HEK293 (cell line): Measurements from ENCODE around the gene KIF3B.
A peak's percentile ranks its signal among the peaks of the same experiment; 100 is the strongest.

Source experiments
- BCL6B ChIP-seq: fragments of 450-650 bp; formaldehyde crosslinking; IDR thresholded peaks from 2 replicates; pipeline ENCODE4 v1.5.1; 2017; ENCODE audit warnings: missing biosample characterization, missing genetic modification characterization
- PRDM4 ChIP-seq: fragments of 450-650 bp; formaldehyde crosslinking; IDR thresholded peaks from 2 replicates; pipeline ENCODE4 v1.5.1; 2017; ENCODE audit warnings: missing biosample characterization, missing genetic modification characterization
- REPIN1 ChIP-seq: fragments of 450-650 bp; formaldehyde crosslinking; IDR thresholded peaks from 2 replicates; pipeline ENCODE4 v1.5.1; 2017; ENCODE audit warnings: missing biosample characterization, missing genetic modification characterization, low read depth
- ZBTB21 ChIP-seq: fragments of 450-650 bp; formaldehyde crosslinking; IDR thresholded peaks from 2 replicates; pipeline ENCODE4 v1.5.1; 2017; ENCODE audit warnings: missing biosample characterization, missing genetic modification characterization
- ZBTB48 ChIP-seq: fragments of 450-650 bp; formaldehyde crosslinking; IDR thresholded peaks from 2 replicates; pipeline ENCODE4 v1.5.1; 2016; ENCODE audit warnings: missing biosample characterization, missing genetic modification characterization
- ZEB2 ChIP-seq: fragments of 450-650 bp; formaldehyde crosslinking; IDR thresholded peaks from 2 replicates; pipeline ENCODE4 v1.5.1; 2016; ENCODE audit warnings: missing biosample characterization, missing genetic modification characterization
- ZNF121 ChIP-seq: fragments of 450-650 bp; formaldehyde crosslinking; IDR thresholded peaks from 2 replicates; pipeline ENCODE4 v1.5.1; 2016; ENCODE audit warnings: missing biosample characterization, missing genetic modification characterization
- ZNF140 ChIP-seq: fragments of 450-650 bp; formaldehyde crosslinking; IDR thresholded peaks from 2 replicates; pipeline ENCODE4 v1.5.1; 2016; ENCODE audit warnings: missing biosample characterization, missing genetic modification characterization
- ZNF184 ChIP-seq: fragments of 450-650 bp; IDR thresholded peaks from 2 replicates; pipeline ENCODE4 v1.5.1; 2018; ENCODE audit warnings: missing biosample characterization, mild to moderate bottlenecking, missing genetic modification characterization
- ZNF223 ChIP-seq: fragments of 450-650 bp; formaldehyde crosslinking; IDR thresholded peaks from 2 replicates; pipeline ENCODE4 v1.5.1; 2016; ENCODE audit warnings: missing biosample characterization, missing genetic modification characterization
- ZNF311 ChIP-seq: fragments of 450-650 bp; formaldehyde crosslinking; IDR thresholded peaks from 2 replicates; pipeline ENCODE4 v1.5.1; 2017; ENCODE audit warnings: missing biosample characterization, missing genetic modification characterization, borderline replicate concordance
- ZNF37A ChIP-seq: fragments of 450-650 bp; IDR thresholded peaks from 2 replicates; pipeline ENCODE4 v1.5.1; 2018; ENCODE audit warnings: missing biosample characterization, missing genetic modification characterization
- ZNF558 ChIP-seq: fragments of 450-650 bp; formaldehyde crosslinking; IDR thresholded peaks from 2 replicates; pipeline ENCODE4 v1.5.1; 2016; ENCODE audit warnings: missing biosample characterization, missing genetic modification characterization
- ZNF560 ChIP-seq: fragments of 450-650 bp; formaldehyde crosslinking; IDR thresholded peaks from 2 replicates; pipeline ENCODE4 v1.5.1; 2017; ENCODE audit warnings: missing biosample characterization, missing genetic modification characterization, borderline replicate concordance
- ZNF561 ChIP-seq: fragments of 450-650 bp; IDR thresholded peaks from 2 replicates; pipeline ENCODE4 v1.5.1; 2018; ENCODE audit warnings: missing biosample characterization, missing genetic modification characterization, borderline replicate concordance
- ZNF623 ChIP-seq: fragments of 450-650 bp; formaldehyde crosslinking; IDR thresholded peaks from 2 replicates; pipeline ENCODE4 v1.5.1; 2016; ENCODE audit warnings: missing biosample characterization, missing genetic modification characterization
- ZNF76 ChIP-seq: fragments of 450-650 bp; formaldehyde crosslinking; IDR thresholded peaks from 2 replicates; pipeline ENCODE4; 2016; ENCODE audit warnings: low read depth, missing biosample characterization, missing genetic modification characterization, borderline replicate concordance
- TF ChIP-seq, protein P1 (sequence below): fragments of 450-650 bp; formaldehyde crosslinking; optimal IDR thresholded peaks from 2 replicates; pipeline ENCODE3; 2016; ENCODE audit warnings: missing biosample characterization, mild to moderate bottlenecking, missing genetic modification characterization
- TF ChIP-seq, protein P2 (sequence below): sonication (generic); formaldehyde crosslinking; IDR thresholded peaks from 2 replicates; pipeline ENCODE4 v1.8.1; 2022; ENCODE audit warnings: mild to moderate bottlenecking, moderate library complexity, missing genetic modification reagents
- TF ChIP-seq, protein P3 (sequence below): fragments of 450-650 bp; formaldehyde crosslinking; IDR thresholded peaks from 2 replicates; pipeline ENCODE4 v1.5.1; 2016; ENCODE audit warnings: missing biosample characterization, missing genetic modification characterization
- TF ChIP-seq, protein P4 (sequence below): fragments of 450-650 bp; formaldehyde crosslinking; IDR thresholded peaks from 2 replicates; pipeline ENCODE4 v1.5.1; 2016; ENCODE audit warnings: missing biosample characterization, missing genetic modification characterization, borderline replicate concordance
- TF ChIP-seq, protein P5 (sequence below): fragments of 450-650 bp; formaldehyde crosslinking; IDR thresholded peaks from 2 replicates; pipeline ENCODE4 v1.5.1; 2016; ENCODE audit warnings: missing biosample characterization, missing genetic modification characterization, borderline replicate concordance

Gene KIF3B

DNA sequence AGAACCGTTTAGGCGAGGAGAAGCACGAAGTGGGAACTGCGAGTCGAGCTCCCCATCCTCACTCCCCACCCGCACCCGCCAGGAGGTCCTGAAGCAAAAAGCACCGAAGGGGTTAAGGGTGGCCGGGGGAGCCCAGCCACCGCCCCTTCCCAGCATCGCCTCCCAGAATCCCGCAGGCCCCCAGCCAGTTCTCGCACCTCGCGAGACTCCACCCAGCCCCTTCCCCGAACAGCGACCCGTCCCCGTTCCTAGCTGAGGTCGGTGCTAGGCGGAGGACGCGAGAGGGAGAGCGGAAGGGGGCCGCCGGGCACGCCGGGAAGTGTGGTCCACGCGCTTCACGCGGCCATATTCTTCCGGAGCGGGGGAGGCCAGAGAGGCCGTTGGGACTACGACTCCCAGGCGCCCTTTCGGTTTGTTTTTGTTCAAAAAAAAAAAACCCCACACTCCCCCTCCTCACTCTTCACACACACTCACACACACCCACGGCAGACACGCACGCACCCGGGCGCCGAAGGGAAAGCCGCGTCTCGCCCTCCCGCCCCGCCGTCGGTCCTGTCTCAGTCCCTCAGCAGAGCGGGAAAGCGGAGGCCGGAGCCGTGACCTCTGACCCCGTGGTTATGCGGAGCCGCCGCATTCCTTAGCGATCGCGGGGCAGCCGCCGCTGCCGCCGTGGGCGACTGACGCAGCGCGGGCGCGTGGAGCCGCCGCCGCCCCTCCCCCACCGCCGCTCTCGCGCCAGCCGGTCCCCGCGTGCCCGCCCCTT is 80.6 kb downstream of the KIF3B start, which contains the start of gene ASXL1 (continued):
- TF ChIP-seq, protein P1, sequence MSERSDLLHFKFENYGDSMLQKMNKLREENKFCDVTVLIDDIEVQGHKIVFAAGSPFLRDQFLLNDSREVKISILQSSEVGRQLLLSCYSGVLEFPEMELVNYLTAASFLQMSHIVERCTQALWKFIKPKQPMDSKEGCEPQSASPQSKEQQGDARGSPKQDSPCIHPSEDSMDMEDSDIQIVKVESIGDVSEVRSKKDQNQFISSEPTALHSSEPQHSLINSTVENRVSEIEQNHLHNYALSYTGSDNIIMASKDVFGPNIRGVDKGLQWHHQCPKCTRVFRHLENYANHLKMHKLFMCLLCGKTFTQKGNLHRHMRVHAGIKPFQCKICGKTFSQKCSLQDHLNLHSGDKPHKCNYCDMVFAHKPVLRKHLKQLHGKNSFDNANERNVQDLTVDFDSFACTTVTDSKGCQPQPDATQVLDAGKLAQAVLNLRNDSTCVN (tag by site-specific recombination), result peak; percentile 86
- TF ChIP-seq ZBTB48 (tag by site-specific recombination) (peak; percentile 52; the same call in 1 of the 2 replicates), ZEB2 (tag by site-specific recombination) (peak; percentile 98), ZNF623 (tag by site-specific recombination) (0 out of 2 replicates have a peak, but pooled peaks have one; percentile 19), ZNF223 (no peak), ZNF184 (tag by site-specific recombination) (peak; percentile 18; the same call in 1 of the 2 replicates), ZNF561 (tag by site-specific recombination) (peak; percentile 54), ZBTB21 (tag by site-specific recombination) (no peak), ZNF311 (no peak), ZNF121 (no peak), ZNF76 (peak; percentile 99), ZNF558 (no peak), PRDM4 (tag by site-specific recombination) (peak; percentile 66), REPIN1 (tag by site-specific recombination) (no peak), BCL6B (tag by site-specific recombination) (no peak), ZNF140 (tag by site-specific recombination) (no peak), ZNF560 (tag by site-specific recombination) (no peak), ZNF37A (no peak)
- TF ChIP-seq, protein P2, sequence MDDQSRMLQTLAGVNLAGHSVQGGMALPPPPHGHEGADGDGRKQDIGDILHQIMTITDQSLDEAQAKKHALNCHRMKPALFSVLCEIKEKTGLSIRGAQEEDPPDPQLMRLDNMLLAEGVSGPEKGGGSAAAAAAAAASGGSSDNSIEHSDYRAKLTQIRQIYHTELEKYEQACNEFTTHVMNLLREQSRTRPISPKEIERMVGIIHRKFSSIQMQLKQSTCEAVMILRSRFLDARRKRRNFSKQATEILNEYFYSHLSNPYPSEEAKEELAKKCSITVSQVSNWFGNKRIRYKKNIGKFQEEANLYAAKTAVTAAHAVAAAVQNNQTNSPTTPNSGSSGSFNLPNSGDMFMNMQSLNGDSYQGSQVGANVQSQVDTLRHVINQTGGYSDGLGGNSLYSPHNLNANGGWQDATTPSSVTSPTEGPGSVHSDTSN, result peak; percentile 61; the same call in 1 of the 2 replicates
- TF ChIP-seq, protein P3, sequence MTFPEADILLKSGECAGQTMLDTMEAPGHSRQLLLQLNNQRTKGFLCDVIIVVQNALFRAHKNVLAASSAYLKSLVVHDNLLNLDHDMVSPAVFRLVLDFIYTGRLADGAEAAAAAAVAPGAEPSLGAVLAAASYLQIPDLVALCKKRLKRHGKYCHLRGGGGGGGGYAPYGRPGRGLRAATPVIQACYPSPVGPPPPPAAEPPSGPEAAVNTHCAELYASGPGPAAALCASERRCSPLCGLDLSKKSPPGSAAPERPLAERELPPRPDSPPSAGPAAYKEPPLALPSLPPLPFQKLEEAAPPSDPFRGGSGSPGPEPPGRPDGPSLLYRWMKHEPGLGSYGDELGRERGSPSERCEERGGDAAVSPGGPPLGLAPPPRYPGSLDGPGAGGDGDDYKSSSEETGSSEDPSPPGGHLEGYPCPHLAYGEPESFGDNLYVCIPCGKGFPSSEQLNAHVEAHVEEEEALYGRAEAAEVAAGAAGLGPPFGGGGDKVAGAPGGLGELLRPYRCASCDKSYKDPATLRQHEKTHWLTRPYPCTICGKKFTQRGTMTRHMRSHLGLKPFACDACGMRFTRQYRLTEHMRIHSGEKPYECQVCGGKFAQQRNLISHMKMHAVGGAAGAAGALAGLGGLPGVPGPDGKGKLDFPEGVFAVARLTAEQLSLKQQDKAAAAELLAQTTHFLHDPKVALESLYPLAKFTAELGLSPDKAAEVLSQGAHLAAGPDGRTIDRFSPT (tag by site-specific recombination), result no peak
- TF ChIP-seq, protein P4, sequence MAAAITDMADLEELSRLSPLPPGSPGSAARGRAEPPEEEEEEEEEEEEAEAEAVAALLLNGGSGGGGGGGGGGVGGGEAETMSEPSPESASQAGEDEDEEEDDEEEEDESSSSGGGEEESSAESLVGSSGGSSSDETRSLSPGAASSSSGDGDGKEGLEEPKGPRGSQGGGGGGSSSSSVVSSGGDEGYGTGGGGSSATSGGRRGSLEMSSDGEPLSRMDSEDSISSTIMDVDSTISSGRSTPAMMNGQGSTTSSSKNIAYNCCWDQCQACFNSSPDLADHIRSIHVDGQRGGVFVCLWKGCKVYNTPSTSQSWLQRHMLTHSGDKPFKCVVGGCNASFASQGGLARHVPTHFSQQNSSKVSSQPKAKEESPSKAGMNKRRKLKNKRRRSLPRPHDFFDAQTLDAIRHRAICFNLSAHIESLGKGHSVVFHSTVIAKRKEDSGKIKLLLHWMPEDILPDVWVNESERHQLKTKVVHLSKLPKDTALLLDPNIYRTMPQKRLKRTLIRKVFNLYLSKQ (tag by site-specific recombination), result no peak
- TF ChIP-seq, protein P5, sequence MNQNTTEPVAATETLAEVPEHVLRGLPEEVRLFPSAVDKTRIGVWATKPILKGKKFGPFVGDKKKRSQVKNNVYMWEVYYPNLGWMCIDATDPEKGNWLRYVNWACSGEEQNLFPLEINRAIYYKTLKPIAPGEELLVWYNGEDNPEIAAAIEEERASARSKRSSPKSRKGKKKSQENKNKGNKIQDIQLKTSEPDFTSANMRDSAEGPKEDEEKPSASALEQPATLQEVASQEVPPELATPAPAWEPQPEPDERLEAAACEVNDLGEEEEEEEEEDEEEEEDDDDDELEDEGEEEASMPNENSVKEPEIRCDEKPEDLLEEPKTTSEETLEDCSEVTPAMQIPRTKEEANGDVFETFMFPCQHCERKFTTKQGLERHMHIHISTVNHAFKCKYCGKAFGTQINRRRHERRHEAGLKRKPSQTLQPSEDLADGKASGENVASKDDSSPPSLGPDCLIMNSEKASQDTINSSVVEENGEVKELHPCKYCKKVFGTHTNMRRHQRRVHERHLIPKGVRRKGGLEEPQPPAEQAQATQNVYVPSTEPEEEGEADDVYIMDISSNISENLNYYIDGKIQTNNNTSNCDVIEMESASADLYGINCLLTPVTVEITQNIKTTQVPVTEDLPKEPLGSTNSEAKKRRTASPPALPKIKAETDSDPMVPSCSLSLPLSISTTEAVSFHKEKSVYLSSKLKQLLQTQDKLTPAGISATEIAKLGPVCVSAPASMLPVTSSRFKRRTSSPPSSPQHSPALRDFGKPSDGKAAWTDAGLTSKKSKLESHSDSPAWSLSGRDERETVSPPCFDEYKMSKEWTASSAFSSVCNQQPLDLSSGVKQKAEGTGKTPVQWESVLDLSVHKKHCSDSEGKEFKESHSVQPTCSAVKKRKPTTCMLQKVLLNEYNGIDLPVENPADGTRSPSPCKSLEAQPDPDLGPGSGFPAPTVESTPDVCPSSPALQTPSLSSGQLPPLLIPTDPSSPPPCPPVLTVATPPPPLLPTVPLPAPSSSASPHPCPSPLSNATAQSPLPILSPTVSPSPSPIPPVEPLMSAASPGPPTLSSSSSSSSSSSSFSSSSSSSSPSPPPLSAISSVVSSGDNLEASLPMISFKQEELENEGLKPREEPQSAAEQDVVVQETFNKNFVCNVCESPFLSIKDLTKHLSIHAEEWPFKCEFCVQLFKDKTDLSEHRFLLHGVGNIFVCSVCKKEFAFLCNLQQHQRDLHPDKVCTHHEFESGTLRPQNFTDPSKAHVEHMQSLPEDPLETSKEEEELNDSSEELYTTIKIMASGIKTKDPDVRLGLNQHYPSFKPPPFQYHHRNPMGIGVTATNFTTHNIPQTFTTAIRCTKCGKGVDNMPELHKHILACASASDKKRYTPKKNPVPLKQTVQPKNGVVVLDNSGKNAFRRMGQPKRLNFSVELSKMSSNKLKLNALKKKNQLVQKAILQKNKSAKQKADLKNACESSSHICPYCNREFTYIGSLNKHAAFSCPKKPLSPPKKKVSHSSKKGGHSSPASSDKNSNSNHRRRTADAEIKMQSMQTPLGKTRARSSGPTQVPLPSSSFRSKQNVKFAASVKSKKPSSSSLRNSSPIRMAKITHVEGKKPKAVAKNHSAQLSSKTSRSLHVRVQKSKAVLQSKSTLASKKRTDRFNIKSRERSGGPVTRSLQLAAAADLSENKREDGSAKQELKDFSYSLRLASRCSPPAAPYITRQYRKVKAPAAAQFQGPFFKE (tag by site-specific recombination), result no peak
